ENCODE results near the gene PACRG. TPM values are rescaled to one million over a fixed set of nuclear protein-coding genes. Genes with fewer than 3 reads are reported as not detected.

Gene PACRG
- total and polyA plus RNA-seq, 2 donors (not counting 3 experiments of a cell fraction or from before 2014, with no cell fraction given) = 0.08 TPM; not detected in 1

DNA sequence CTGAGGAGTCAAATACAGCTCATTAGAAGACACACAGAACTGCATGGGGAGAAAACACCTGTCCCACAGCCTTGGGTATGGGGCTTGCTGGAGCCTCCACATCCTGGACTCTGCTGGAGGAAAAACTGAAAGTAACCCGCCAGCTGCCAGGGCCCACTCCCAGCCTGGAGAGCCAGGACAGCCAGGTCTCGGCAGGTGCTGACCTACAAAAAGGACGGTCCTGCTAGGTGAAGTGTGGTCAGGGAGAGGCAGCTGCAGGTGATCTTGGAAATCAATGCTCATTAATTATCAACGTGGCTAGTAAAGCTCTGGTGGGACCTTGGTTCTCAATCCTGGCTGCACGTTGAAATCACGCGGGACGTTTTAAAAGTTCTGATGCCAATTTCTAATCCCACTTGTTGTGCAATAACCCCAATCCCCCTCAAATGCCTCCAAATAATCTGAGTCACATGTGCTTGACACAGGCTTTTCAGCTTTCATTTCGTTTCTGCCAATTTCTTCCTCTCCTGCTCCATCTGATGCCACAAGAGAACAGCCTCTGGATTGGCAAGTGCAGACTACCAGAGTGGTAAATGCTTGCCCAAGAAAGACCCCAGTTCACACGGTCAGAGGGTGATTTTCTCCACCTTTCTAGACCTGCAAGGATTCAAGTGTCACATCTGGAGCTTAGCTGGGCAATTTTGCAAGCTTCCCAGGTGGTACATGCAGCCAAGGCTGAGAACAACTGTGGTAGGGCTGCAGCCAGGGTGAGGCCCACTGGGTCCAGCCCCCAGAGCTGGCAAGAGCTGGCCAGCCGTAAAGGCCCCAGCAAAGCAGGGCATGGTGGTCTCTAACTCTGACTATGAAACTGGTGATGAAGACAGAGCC lies 434.5 kb downstream of the PACRG start:
- no TSS peak for BruUV-seq (replicated peaks)
- no peaks in the 10 kb centered on the region for H3K79me2 ChIP-seq (ENCODE audit: control insufficient read depth, insufficient read depth, low read length)
- H2AFZ ChIP-seq (ENCODE audit: low read depth, low read length) = no peak overlapping the region
- no peaks in the 10 kb centered on the region for H4K20me1 ChIP-seq (replicated peaks; ENCODE audit: control insufficient read depth, extremely low read depth, insufficient read depth, low read length)
- H3K9ac ChIP-seq (replicated peaks; ENCODE audit: extremely low read depth, insufficient read depth, low read length) = no peak overlapping the region
- H3K36me3 ChIP-seq (ENCODE audit: control insufficient read depth in 2 of 2, extremely low read depth in 1 of 2, insufficient read depth in 2 of 2, low read length in 2 of 2) = no peaks in the 10 kb centered on the region
- H3K9me3 ChIP-seq (replicated peaks; ENCODE audit: control insufficient read depth, insufficient read depth, low read length) = no peaks in the 10 kb centered on the region
- ChIA-PET CTCF (interaction anchor here (1.7 to 2.7 kb wide), 2 partner anchors 9 to 1744 kb away, joined by 4 to 12 read pairs; no protein-coding TSS in a partner anchor), POLR2A (no interaction called here)
- no peaks in the 10 kb centered on the region for H3K9me1 ChIP-seq (replicated peaks; ENCODE audit: control insufficient read depth, extremely low read depth, insufficient read depth, low read length)
- intact Hi-C loops (cut with micrococcal nuclease) = no loop called here
- DNase-seq (ENCODE audit: low read depth, low spot score) (no peak), FAIRE-seq (no peak)
- TF ChIP-seq, protein P1, sequence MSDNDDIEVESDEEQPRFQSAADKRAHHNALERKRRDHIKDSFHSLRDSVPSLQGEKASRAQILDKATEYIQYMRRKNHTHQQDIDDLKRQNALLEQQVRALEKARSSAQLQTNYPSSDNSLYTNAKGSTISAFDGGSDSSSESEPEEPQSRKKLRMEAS (IDR thresholded peaks at IDR 0.05; ENCODE audit: insufficient read depth, insufficient read length) = no peak
- no peak overlapping the region for H3K4me3 ChIP-seq (replicated peaks in 1 of 3; ENCODE audit: insufficient read depth in 1 of 3, low read depth in 1 of 3, low read length in 3 of 3)
- no peak overlapping the region for H3K27ac ChIP-seq (ENCODE audit: insufficient read depth, low read depth, low read length)
- H3K4me1 ChIP-seq (ENCODE audit: control insufficient read depth, extremely low read depth, insufficient read depth, low read length) = no peaks in the 10 kb centered on the region
- peaks cover 0 to 2% of the 10 kb centered on the region in 2 experiments for H3K27me3 ChIP-seq (ENCODE audit: control insufficient read depth in 2 of 2, insufficient read depth in 2 of 2, low read length in 2 of 2)
- H3K4me2 ChIP-seq (ENCODE audit: insufficient read depth, low read length) = no peak overlapping the region
- dilution Hi-C loops (cut with MboI; ENCODE audit: extremely low pct_ligation_motif_present, low sequenced_read_pairs) = no loop called here

DNA sequence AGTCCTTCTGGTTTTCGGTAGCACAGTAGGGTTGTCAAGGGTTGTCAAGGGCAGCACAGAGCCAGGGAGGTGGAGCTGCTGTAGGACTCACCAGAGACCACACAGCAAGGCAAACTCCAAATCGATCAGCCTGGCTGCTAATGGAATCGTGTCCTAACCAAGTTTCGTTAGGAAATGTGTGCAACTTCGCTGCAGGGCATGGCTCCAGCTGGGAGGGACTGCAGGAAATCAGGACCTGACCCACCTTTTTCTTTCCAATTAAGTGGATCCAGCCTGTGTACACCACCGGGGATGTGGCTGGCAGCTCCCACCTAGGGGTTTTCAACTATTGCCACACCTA lies 435.1 kb downstream of the PACRG start:
- FAIRE-seq = no peak

More for the DNA sequence above, 435.1 kb downstream of the PACRG start:
- Histone ChIP-seq H3K79me2 (ENCODE audit: control insufficient read depth, insufficient read depth, low read length) (no peaks in the 10 kb centered on the region), H3K4me3 (replicated peaks in 1 of 3; ENCODE audit: insufficient read depth in 1 of 3, low read depth in 1 of 3, low read length in 3 of 3) (no peak overlapping the region), H3K9ac (replicated peaks; ENCODE audit: extremely low read depth, insufficient read depth, low read length) (no peak overlapping the region), H3K36me3 (ENCODE audit: control insufficient read depth in 2 of 2, extremely low read depth in 1 of 2, insufficient read depth in 2 of 2, low read length in 2 of 2) (no peaks in the 10 kb centered on the region), H3K4me1 (ENCODE audit: control insufficient read depth, extremely low read depth, insufficient read depth, low read length) (no peaks in the 10 kb centered on the region), H3K9me3 (replicated peaks; ENCODE audit: control insufficient read depth, insufficient read depth, low read length) (no peaks in the 10 kb centered on the region), H2AFZ (ENCODE audit: low read depth, low read length) (no peak overlapping the region), H3K9me1 (replicated peaks; ENCODE audit: control insufficient read depth, extremely low read depth, insufficient read depth, low read length) (no peaks in the 10 kb centered on the region), H4K20me1 (replicated peaks; ENCODE audit: control insufficient read depth, extremely low read depth, insufficient read depth, low read length) (no peaks in the 10 kb centered on the region), H3K4me2 (ENCODE audit: insufficient read depth, low read length) (no peak overlapping the region), H3K27ac (ENCODE audit: insufficient read depth, low read depth, low read length) (no peak overlapping the region), H3K27me3 (ENCODE audit: control insufficient read depth in 2 of 2, insufficient read depth in 2 of 2, low read length in 2 of 2) (peaks cover 2 to 3% of the 10 kb centered on the region in 2 experiments)
- TF ChIP-seq GATA2 (IDR thresholded peaks at IDR 0.05; ENCODE audit: insufficient read depth, insufficient read length, low read depth, low read length) = no peak
- TF ChIP-seq, protein P1 (IDR thresholded peaks at IDR 0.05; ENCODE audit: insufficient read depth, insufficient read length) = no peak
- TF ChIP-seq, protein P2, sequence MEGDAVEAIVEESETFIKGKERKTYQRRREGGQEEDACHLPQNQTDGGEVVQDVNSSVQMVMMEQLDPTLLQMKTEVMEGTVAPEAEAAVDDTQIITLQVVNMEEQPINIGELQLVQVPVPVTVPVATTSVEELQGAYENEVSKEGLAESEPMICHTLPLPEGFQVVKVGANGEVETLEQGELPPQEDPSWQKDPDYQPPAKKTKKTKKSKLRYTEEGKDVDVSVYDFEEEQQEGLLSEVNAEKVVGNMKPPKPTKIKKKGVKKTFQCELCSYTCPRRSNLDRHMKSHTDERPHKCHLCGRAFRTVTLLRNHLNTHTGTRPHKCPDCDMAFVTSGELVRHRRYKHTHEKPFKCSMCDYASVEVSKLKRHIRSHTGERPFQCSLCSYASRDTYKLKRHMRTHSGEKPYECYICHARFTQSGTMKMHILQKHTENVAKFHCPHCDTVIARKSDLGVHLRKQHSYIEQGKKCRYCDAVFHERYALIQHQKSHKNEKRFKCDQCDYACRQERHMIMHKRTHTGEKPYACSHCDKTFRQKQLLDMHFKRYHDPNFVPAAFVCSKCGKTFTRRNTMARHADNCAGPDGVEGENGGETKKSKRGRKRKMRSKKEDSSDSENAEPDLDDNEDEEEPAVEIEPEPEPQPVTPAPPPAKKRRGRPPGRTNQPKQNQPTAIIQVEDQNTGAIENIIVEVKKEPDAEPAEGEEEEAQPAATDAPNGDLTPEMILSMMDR (IDR thresholded peaks at IDR 0.05; ENCODE audit: extremely low read depth in 1 of 2, insufficient read depth in 1 of 2, low read depth in 1 of 2, low read length in 2 of 2) = no peak
- BruUV-seq (replicated peaks) = no TSS peak
- CTCF ChIA-PET = interaction anchor here (1.7 kb wide), 1 partner anchor 1745 kb away, joined by 4 read pairs; no protein-coding TSS in a partner anchor
- dilution Hi-C loops (cut with MboI; ENCODE audit: extremely low pct_ligation_motif_present, low sequenced_read_pairs) = no loop called here
- intact Hi-C loops (cut with micrococcal nuclease) = no loop called here
- POLR2A ChIA-PET = no interaction called here
- no peak for DNase-seq (ENCODE audit: low read depth, low spot score)
